IPS DF 4.7 (cell line): ENCODE data around the gene ITGA1.

ENCODE experiments used
- DNase-seq: peaks from one replicate; pipeline ENCODE4 v3.0.0-alpha.2; 2013; ENCODE audit warnings: low spot score; ENCODE audit errors: extremely low read depth

ITGA1 gene

GRCh38 chr5:52771343-52772039, 16.2 kb upstream of the ITGA1 start:
- DNase-seq: no peak

GRCh38 chr5:52772668-52773067, 15.0 kb upstream of the ITGA1 start:
- DNase-seq: no peak

- DNase-seq: no peak
Observed at GRCh38 chr5:52773342-52773741, 14.4 kb upstream of the ITGA1 start.

- DNase-seq: no peak
Observed at GRCh38 chr5:52774005-52774410, 13.7 kb upstream of the ITGA1 start.

- DNase-seq: no peak
Observed at GRCh38 chr5:52776116-52776515, 11.6 kb upstream of the ITGA1 start.

GRCh38 chr5:52777186-52777585, 10.5 kb upstream of the ITGA1 start:
- no peak for DNase-seq

GRCh38 chr5:52778781-52779180, 8.9 kb upstream of the ITGA1 start:
- no peak for DNase-seq

- DNase-seq: no peak
Observed at GRCh38 chr5:52779213-52779612, 8.5 kb upstream of the ITGA1 start.

GRCh38 chr5:52783226-52783959, 4.3 kb upstream of the ITGA1 start:
- no peak for DNase-seq

GRCh38 chr5:52784737-52785136, 3.0 kb upstream of the ITGA1 start:
- no peak for DNase-seq

- no peak for DNase-seq
Observed at GRCh38 chr5:52786391-52786790, 1.3 kb upstream of the ITGA1 start.

- no peak for DNase-seq
Observed at GRCh38 chr5:52786949-52787599, 642 bp upstream of the ITGA1 start.

GRCh38 chr5:52788505-52788821, 747 bp downstream of the ITGA1 start:
- no peak for DNase-seq

- no peak for DNase-seq
Observed at GRCh38 chr5:52789378-52789777, 1.7 kb downstream of the ITGA1 start.

- DNase-seq: no peak
Observed at GRCh38 chr5:52789851-52790250, 2.1 kb downstream of the ITGA1 start.

GRCh38 chr5:52791366-52791765, 3.6 kb downstream of the ITGA1 start:
- DNase-seq: no peak

GRCh38 chr5:52794519-52794918, 6.8 kb downstream of the ITGA1 start:
- DNase-seq: no peak

GRCh38 chr5:52796031-52796430, 8.3 kb downstream of the ITGA1 start:
- DNase-seq: no peak

GRCh38 chr5:52796516-52797103, 8.9 kb downstream of the ITGA1 start:
- DNase-seq: no peak

GRCh38 chr5:52798938-52799337, 11.2 kb downstream of the ITGA1 start:
- no peak for DNase-seq

GRCh38 chr5:52799358-52799982, 11.8 kb downstream of the ITGA1 start:
- peak; percentile 36 for DNase-seq

- DNase-seq: peak; percentile 68
Observed at GRCh38 chr5:52799983-52800393, 12.3 kb downstream of the ITGA1 start.
